Progenitor cell of endocrine pancreas (in vitro differentiated cells): ENCODE data around the gene OTUD7B. TPM values are rescaled to one million over a fixed set of nuclear protein-coding genes. Genes with fewer than 3 reads are reported as not detected.
A peak's percentile ranks its signal among the peaks of the same experiment; 100 is the strongest.

Experiments
- DNase-seq: peaks from one replicate; pipeline ENCODE4 v3.0.0; 2021; ENCODE audit warnings: low spot score; ENCODE audit not compliant: unreplicated experiment
- H3K27ac Mint-ChIP-seq: 2 replicates; pipeline ENCODE4 v1.8.0; 2021; ENCODE audit warnings: mild to moderate bottlenecking, moderate library complexity, mixed read lengths
- H3K27me3 Mint-ChIP-seq: 2 replicates; pipeline ENCODE4 v1.8.0; 2021; ENCODE audit warnings: mixed read lengths
- H3K36me3 Mint-ChIP-seq: 2 replicates; pipeline ENCODE4 v1.8.0; 2022; ENCODE audit warnings: mixed read lengths; ENCODE audit not compliant: insufficient read depth
- H3K4me1 Mint-ChIP-seq: 2 replicates; pipeline ENCODE4 v1.8.0; 2021; ENCODE audit warnings: low read depth, mixed read lengths
- H3K4me3 Mint-ChIP-seq: 2 replicates; pipeline ENCODE4 v1.8.0; 2021; ENCODE audit warnings: low read depth, mild to moderate bottlenecking, moderate library complexity, mixed read lengths
- H3K9me3 Mint-ChIP-seq: 2 replicates; pipeline ENCODE4 v1.8.0; 2021; ENCODE audit warnings: low read depth, mixed read lengths
- total RNA-seq: library from RNA; stranded (reverse); gene quantifications from 2 replicates; pipeline ENCODE4 v1.2.1, GENCODE V29; 2021
- TF ChIP-seq, protein P1 (sequence below): fragments of 200-600 bp; sonication (generic); IDR thresholded peaks from one replicate; pipeline ENCODE4 v1.5.0; 2021; ENCODE audit warnings: antibody characterized with exemption, mild to moderate bottlenecking; ENCODE audit not compliant: unreplicated experiment

OTUD7B gene
- total RNA-seq, 1 donor from 2014 or later: 29.1 TPM

DNA sequence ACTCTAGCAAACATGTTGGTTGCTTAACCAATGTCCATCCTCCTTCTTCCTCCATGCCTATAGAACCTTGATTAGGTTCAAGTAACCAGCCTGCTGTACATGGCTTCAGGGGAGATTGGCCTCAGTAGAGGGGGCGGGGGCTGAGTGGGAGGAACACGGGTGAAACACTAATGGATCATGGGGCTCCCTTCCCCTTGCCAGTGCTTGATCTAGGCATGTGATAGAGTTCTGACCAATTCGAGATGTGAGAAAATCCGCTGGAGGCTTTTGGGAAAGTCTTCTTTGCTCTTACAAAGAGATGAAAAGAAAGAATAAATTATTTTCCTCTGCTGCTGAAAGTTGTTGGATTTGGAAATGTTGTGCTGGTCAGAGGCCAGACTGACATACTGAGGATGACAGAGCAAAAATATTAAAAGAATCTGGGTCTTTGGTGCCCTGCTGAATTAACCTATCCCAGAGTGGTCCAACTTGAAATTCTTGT is 5.2 kb upstream of the OTUD7B start:
- H3K4me3 Mint-ChIP-seq: no peak overlapping the region
- H3K27ac Mint-ChIP-seq: peak overlapping the region; percentile 7
- TF ChIP-seq, protein P1, sequence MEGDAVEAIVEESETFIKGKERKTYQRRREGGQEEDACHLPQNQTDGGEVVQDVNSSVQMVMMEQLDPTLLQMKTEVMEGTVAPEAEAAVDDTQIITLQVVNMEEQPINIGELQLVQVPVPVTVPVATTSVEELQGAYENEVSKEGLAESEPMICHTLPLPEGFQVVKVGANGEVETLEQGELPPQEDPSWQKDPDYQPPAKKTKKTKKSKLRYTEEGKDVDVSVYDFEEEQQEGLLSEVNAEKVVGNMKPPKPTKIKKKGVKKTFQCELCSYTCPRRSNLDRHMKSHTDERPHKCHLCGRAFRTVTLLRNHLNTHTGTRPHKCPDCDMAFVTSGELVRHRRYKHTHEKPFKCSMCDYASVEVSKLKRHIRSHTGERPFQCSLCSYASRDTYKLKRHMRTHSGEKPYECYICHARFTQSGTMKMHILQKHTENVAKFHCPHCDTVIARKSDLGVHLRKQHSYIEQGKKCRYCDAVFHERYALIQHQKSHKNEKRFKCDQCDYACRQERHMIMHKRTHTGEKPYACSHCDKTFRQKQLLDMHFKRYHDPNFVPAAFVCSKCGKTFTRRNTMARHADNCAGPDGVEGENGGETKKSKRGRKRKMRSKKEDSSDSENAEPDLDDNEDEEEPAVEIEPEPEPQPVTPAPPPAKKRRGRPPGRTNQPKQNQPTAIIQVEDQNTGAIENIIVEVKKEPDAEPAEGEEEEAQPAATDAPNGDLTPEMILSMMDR: no peak
- no peaks in the 10 kb centered on the region for H3K36me3 Mint-ChIP-seq
- H3K9me3 Mint-ChIP-seq: no peaks in the 10 kb centered on the region
- H3K4me1 Mint-ChIP-seq: peaks cover 15% of the 10 kb centered on the region
- no peak for DNase-seq
- no peaks in the 10 kb centered on the region for H3K27me3 Mint-ChIP-seq

DNA sequence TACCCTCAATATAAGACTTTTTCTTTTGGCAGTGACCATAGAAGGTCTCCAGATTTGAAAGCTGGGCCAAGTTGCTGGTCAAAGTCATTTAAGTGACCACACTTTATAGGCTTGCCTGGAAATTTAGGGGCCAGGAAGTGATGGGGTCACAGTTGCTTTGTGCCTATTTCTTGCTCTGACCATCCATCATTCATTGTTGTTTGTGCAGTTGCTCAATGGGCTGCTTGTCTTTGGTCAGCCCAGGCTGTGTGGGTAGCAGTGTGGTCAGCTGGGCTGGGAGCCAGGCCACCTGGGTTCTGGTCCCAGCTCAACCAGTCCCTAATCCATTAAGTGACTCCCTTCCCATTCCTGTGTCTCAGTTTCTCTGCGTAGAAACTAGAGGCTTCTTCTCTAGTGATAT is 2.1 kb upstream of the OTUD7B start:
- Mint-ChIP-seq H3K27ac (no peak overlapping the region), H3K27me3 (peaks cover under 1% of the 10 kb centered on the region), H3K4me1 (peaks cover 35% of the 10 kb centered on the region), H3K4me3 (no peak overlapping the region), H3K9me3 (no peaks in the 10 kb centered on the region), H3K36me3 (no peaks in the 10 kb centered on the region)
- TF ChIP-seq, protein P1: no peak
- DNase-seq: no peak

DNA sequence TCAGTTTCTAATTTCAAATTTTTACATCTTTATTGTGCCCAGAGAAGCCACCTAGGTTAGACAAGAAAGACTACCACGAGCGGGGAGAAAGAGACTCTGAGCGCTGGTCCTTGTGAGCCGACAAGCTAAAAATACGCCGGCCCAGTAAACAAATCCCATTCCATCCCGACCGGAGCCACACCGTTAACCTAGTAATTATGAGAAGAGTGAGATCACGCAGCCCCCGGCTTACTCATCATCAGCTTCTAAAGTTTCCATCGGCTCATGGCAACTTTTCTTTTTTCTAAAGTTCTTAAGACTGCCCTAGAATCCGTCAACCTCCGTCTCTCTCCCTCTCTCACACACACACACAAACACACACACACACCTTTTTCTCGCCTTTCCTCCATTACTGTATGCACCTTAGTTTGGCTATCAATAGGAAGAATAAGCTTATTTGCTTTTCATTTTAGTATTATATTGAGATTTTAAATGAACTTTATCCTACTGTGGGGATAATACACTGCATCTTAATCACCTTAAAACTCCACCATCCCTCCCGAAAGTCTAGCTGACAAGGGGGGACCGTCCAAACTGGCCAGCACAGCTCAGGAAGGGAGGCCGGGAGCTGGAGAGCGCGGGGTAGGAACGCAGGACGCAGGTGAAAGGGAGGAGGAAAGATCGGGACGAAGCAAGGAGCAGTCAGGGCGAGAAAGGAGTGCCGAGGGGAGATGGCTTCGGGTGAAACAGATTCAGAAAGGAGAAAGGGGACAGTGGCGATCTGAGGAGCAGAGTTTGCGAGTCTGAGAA is 728 bp downstream of the OTUD7B start:
- peaks cover 11% of the 10 kb centered on the region for H3K27me3 Mint-ChIP-seq
- H3K9me3 Mint-ChIP-seq: no peaks in the 10 kb centered on the region
- peak overlapping the region; percentile 97 for H3K27ac Mint-ChIP-seq
- peaks cover 5% of the 10 kb centered on the region for H3K36me3 Mint-ChIP-seq
- no peak for DNase-seq
- peak overlapping the region; percentile 97 for H3K4me3 Mint-ChIP-seq
- H3K4me1 Mint-ChIP-seq: peaks cover 42% of the 10 kb centered on the region
- TF ChIP-seq, protein P1: no peak

DNA sequence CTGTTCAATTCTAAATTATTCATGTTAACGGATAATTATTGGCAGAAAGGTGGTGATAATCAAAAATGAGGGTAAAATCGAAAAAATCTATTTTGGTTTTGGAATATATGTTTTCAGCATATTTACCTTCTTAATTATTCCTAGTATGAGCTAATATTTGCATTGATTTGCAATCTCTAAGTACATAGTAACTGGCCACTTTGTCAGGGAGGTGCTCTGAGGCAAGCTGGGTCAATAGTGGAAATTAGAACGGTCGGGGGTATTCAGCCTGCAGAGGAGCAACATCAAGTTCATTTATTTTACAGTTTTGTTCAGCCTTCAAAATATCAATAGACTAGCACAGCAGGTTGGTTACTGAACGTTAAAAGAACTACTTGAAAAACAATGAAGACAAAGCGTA is 1.8 kb downstream of the OTUD7B start:
- Mint-ChIP-seq H3K27ac (peak overlapping the region; percentile 97), H3K27me3 (peaks cover 15% of the 10 kb centered on the region), H3K4me3 (peak overlapping the region; percentile 97), H3K9me3 (no peaks in the 10 kb centered on the region), H3K4me1 (peaks cover 39% of the 10 kb centered on the region), H3K36me3 (peaks cover 10% of the 10 kb centered on the region)
- DNase-seq: no peak
- TF ChIP-seq, protein P1: no peak

DNA sequence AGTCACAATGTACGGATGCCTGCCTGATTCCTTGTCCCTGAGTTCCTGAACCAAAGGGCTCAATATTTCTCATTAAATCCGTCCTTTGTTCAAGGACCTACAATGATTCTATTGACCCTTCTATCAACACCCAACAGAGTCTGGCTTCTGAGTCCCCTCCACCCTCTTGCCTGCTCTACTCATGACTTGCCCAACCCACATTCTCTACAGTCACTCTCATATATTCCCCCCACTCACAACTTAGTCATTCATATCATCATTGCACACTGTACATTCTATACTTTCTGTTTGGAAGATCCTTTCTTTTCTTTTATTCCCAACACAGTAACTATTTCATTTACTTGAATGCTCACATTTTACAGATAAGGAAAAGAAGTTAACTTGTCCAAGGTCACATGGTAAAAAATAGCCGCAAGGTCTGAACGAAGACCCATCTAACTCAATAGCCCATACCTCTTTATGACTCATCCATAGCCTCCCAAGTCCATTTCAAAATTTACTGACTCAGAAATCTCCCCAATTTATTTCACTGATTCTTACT is 3.6 kb downstream of the OTUD7B start:
- Mint-ChIP-seq H3K27ac (no peak overlapping the region), H3K9me3 (no peaks in the 10 kb centered on the region), H3K36me3 (peaks cover 19% of the 10 kb centered on the region), H3K4me1 (peaks cover 37% of the 10 kb centered on the region), H3K27me3 (peaks cover 17% of the 10 kb centered on the region), H3K4me3 (peak overlapping the region; percentile 1)
- TF ChIP-seq, protein P1: no peak
- DNase-seq: no peak
